ENCODE results near the gene EXOSC2. TPM values are rescaled to one million over a fixed set of nuclear protein-coding genes. Genes with fewer than 3 reads are reported as not detected.

EXOSC2 gene
- total and polyA plus RNA-seq, 2 donors (not counting 1 experiment from before 2014, with no cell fraction given) = 22.0 to 29.6 TPM

DNA sequence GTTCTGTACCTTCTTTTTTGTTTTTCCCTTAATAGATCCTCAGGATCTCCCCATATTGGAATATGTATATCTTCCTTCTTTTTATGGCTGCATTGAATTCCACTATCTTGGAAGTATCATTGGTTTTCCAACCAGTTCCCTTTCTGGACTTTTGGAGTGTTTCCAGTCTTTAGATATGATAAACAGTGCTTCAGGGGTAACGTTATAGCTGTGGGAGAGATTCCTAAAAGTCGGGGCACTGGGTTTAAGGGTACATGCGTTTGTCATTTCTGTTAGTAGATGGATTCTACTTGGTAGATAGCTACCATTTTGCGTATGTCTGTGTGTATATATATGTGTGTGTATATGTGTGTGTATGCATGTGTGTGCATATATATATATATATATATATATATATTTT, 42.0 kb downstream of the EXOSC2 start:
- DNase-seq (ENCODE audit: low read depth in 2 of 2) = no peak
- TF ChIP-seq, protein P1, sequence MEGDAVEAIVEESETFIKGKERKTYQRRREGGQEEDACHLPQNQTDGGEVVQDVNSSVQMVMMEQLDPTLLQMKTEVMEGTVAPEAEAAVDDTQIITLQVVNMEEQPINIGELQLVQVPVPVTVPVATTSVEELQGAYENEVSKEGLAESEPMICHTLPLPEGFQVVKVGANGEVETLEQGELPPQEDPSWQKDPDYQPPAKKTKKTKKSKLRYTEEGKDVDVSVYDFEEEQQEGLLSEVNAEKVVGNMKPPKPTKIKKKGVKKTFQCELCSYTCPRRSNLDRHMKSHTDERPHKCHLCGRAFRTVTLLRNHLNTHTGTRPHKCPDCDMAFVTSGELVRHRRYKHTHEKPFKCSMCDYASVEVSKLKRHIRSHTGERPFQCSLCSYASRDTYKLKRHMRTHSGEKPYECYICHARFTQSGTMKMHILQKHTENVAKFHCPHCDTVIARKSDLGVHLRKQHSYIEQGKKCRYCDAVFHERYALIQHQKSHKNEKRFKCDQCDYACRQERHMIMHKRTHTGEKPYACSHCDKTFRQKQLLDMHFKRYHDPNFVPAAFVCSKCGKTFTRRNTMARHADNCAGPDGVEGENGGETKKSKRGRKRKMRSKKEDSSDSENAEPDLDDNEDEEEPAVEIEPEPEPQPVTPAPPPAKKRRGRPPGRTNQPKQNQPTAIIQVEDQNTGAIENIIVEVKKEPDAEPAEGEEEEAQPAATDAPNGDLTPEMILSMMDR (conservative IDR thresholded peaks at IDR 0.05 in 1 of 2, IDR thresholded peaks at IDR 0.05 in 1 of 2; ENCODE audit: low read depth in 1 of 2, low read length in 2 of 2) = no peak
- TF ChIP-seq EZH2 (IDR thresholded peaks at IDR 0.05; ENCODE audit: low read length, missing control alignments) = no peak

DNA sequence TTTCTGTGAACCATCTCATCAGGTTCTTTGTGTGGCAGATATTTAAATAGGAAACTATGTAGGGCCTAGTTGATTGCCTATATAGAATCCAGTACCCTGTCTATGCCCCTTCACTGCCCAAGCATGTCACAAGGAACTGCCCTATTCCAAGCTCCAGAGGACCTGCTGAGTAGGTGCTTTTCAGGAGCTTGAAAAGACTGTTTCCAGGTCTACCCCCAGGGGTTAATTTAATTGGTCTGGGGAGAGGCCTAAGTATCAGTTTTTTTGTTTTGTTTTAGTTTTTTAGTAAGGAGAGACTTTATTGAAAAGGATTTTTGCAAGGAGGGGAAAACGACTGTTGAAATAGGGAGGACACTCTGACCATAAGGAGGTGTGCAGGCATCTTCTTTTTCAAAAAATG, 43.3 kb downstream of the EXOSC2 start:
- Histone ChIP-seq H3K79me2 (ENCODE audit: control insufficient read depth, insufficient read depth, low read length) (peaks cover 19% of the 10 kb centered on the region), H3K4me1 (ENCODE audit: control insufficient read depth, extremely low read depth, insufficient read depth, low read length) (no peaks in the 10 kb centered on the region), H3K36me3 (ENCODE audit: control insufficient read depth, insufficient read depth, low read length) (no peaks in the 10 kb centered on the region), H3K4me3 (replicated peaks in 1 of 4; ENCODE audit: control extremely low read depth in 1 of 4, insufficient read depth in 1 of 4, low read depth in 3 of 4, low read length in 4 of 4) (no peak overlapping the region), H3K4me2 (ENCODE audit: extremely low read depth, insufficient read depth, low read length) (no peak overlapping the region), H2AFZ (ENCODE audit: low read length) (no peak overlapping the region), H3K27ac (ENCODE audit: insufficient read depth, low read length) (no peak overlapping the region), H3K27me3 (ENCODE audit: control insufficient read depth, insufficient read depth, low read length) (no peaks in the 10 kb centered on the region), H4K20me1 (ENCODE audit: control insufficient read depth, extremely low read depth, insufficient read depth, low read length) (no peaks in the 10 kb centered on the region), H3K9me3 (ENCODE audit: control insufficient read depth, insufficient read depth, low read depth, low read length) (no peaks in the 10 kb centered on the region), H3K9ac (ENCODE audit: insufficient read depth, low read length) (no peak overlapping the region)
- no peak for DNase-seq (ENCODE audit: low read depth in 2 of 2)
- TF ChIP-seq EZH2 (IDR thresholded peaks at IDR 0.05; ENCODE audit: low read length, missing control alignments) = no peak
- TF ChIP-seq, protein P1 (conservative IDR thresholded peaks at IDR 0.05 in 1 of 2, IDR thresholded peaks at IDR 0.05 in 1 of 2; ENCODE audit: low read depth in 1 of 2, low read length in 2 of 2) = no peak

More for the DNA sequence above, 42.0 kb downstream of the EXOSC2 start:
- Histone ChIP-seq H3K9ac (ENCODE audit: insufficient read depth, low read length) (no peak overlapping the region), H3K9me3 (ENCODE audit: control insufficient read depth, insufficient read depth, low read depth, low read length) (no peaks in the 10 kb centered on the region), H3K4me3 (replicated peaks in 1 of 4; ENCODE audit: control extremely low read depth in 1 of 4, insufficient read depth in 1 of 4, low read depth in 3 of 4, low read length in 4 of 4) (no peak overlapping the region), H3K4me1 (ENCODE audit: control insufficient read depth, extremely low read depth, insufficient read depth, low read length) (no peaks in the 10 kb centered on the region), H3K27me3 (ENCODE audit: control insufficient read depth, insufficient read depth, low read length) (no peaks in the 10 kb centered on the region), H3K4me2 (ENCODE audit: extremely low read depth, insufficient read depth, low read length) (no peak overlapping the region), H3K36me3 (ENCODE audit: control insufficient read depth, insufficient read depth, low read length) (no peaks in the 10 kb centered on the region), H2AFZ (ENCODE audit: low read length) (no peak overlapping the region), H3K27ac (ENCODE audit: insufficient read depth, low read length) (no peak overlapping the region), H4K20me1 (ENCODE audit: control insufficient read depth, extremely low read depth, insufficient read depth, low read length) (no peaks in the 10 kb centered on the region), H3K79me2 (ENCODE audit: control insufficient read depth, insufficient read depth, low read length) (peaks cover 16% of the 10 kb centered on the region)

DNA sequence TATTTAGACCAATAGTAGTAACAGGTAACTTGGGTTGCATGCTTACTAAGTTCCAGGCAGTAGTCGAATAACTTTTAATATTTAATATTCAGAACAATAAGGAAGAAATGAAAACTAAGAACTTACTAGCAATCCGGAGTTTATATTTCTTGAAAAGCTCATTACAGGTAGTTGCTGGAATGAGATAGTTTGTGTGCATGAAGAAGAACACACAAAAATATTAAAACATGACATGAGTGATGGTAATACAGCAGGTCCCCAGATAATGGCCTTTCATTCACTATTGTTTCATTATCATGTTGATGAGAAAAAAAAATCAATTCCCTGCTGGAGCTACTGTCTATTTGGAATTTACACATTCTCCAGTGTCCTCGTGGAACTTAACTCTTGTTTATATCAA, 44.7 kb downstream of the EXOSC2 start:
- no peaks in the 10 kb centered on the region for H3K27me3 ChIP-seq (ENCODE audit: control insufficient read depth, insufficient read depth, low read length)
- H3K4me1 ChIP-seq (ENCODE audit: control insufficient read depth, extremely low read depth, insufficient read depth, low read length) = no peaks in the 10 kb centered on the region
- no peak overlapping the region for H3K4me2 ChIP-seq (ENCODE audit: extremely low read depth, insufficient read depth, low read length)
- TF ChIP-seq EZH2 (IDR thresholded peaks at IDR 0.05; ENCODE audit: low read length, missing control alignments) = no peak
- TF ChIP-seq, protein P1 (conservative IDR thresholded peaks at IDR 0.05 in 1 of 2, IDR thresholded peaks at IDR 0.05 in 1 of 2; ENCODE audit: low read depth in 1 of 2, low read length in 2 of 2) = no peak
- H3K9me3 ChIP-seq (ENCODE audit: control insufficient read depth, insufficient read depth, low read depth, low read length) = no peaks in the 10 kb centered on the region
- no peak overlapping the region for H3K4me3 ChIP-seq (replicated peaks in 1 of 4; ENCODE audit: control extremely low read depth in 1 of 4, insufficient read depth in 1 of 4, low read depth in 3 of 4, low read length in 4 of 4)
- no peaks in the 10 kb centered on the region for H3K36me3 ChIP-seq (ENCODE audit: control insufficient read depth, insufficient read depth, low read length)
- H3K27ac ChIP-seq (ENCODE audit: insufficient read depth, low read length) = no peak overlapping the region
- H4K20me1 ChIP-seq (ENCODE audit: control insufficient read depth, extremely low read depth, insufficient read depth, low read length) = no peaks in the 10 kb centered on the region
- H3K79me2 ChIP-seq (ENCODE audit: control insufficient read depth, insufficient read depth, low read length) = peaks cover 17% of the 10 kb centered on the region
- H2AFZ ChIP-seq (ENCODE audit: low read length) = no peak overlapping the region
- H3K9ac ChIP-seq (ENCODE audit: insufficient read depth, low read length) = no peak overlapping the region
- DNase-seq (ENCODE audit: low read depth in 2 of 2) = no peak
